GM23248 (cell line): Measurements from ENCODE around the gene AQR.

Experiments used
- EZH2 ChIP-seq: fragments of 200-600 bp; sonication (generic); IDR thresholded peaks from 2 replicates; pipeline ENCODE4 v1.6.1; 2018; ENCODE audit warnings: antibody characterized with exemption, mild to moderate bottlenecking; ENCODE audit not compliant: insufficient read depth, poor library complexity, severe bottlenecking
- EZH2phosphoT487 ChIP-seq: fragments of 200-600 bp; sonication (generic); IDR thresholded peaks from 2 replicates; pipeline ENCODE4 v1.6.1; 2018; ENCODE audit warnings: antibody characterized with exemption, moderate library complexity, mild to moderate bottlenecking, low read depth; ENCODE audit not compliant: insufficient read depth

DNA sequence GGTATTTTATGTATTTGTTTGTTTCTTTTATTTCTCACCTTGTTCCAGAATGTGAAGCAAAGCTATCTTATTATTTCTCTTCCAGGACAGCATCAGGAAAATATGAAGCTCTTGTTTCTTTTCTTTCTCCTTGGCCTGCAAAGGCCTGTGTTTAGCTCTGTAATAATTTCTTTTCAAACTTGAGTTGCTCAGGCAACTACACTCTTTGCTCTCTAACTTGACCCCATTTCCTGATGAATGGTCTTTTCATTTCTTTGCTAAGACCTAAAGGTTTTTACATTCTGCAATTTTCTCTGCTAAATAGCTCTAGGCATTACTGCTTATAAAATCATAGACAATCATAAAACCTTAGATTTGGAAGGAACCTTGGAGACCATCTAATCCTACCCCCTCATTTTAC, 44.7 kb upstream of the AQR start:
- TF ChIP-seq EZH2phosphoT487 (no peak), EZH2 (no peak)
